ENCODE data around the gene IMMP2L.

DNA sequence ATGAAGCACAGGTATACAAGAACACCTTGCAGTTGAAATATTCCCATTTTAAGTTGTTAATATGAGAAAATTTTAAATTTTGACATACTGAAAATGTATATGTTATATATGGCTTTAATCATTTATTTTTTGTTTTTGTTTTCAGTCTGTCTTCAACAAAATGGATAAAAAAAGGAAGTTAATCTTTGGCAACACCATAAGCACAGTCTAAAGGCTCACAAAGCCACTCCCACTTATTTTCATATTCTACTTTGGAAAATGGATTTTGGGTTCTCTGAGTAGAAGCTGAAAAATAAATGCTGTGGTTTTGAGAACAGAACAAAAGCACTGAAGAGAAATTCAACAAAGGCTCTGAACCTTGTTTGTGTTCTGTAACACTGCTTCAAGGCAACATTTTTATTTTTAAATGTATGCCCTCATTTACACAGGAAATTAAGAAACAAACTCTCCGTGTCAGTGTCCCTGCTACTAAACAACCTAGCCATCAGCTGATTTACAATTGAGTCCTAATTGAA is 552.7 kb downstream of the IMMP2L start:
- TF ChIP-seq CTCF (IDR thresholded peaks at IDR 0.05) = no peak
- no peak for TF ChIP-seq POLR2AphosphoS5 (IDR thresholded peaks at IDR 0.05)
- TF ChIP-seq EP300 (IDR thresholded peaks at IDR 0.05) = no peak
- TF ChIP-seq POLR2A (IDR thresholded peaks at IDR 0.05) = no peak
